C4-2B (cell line): ENCODE results near the gene PACS2.

Experiments
- CTCF ChIP-seq: fragments of 450-650 bp; conservative IDR thresholded peaks from 2 replicates; pipeline ENCODE4 v1.5.1; 2017; ENCODE audit warnings: mild to moderate bottlenecking
- ZFX ChIP-seq: fragments of 450-650 bp; IDR thresholded peaks from 2 replicates; pipeline ENCODE4 v1.6.1; 2017

- TF ChIP-seq CTCF (no peak), ZFX (no peak)
These were observed 84.9 kb downstream of the PACS2 start for GRCh38 chr14:105399466-105399775.
